B cell (primary cell): ENCODE results near the gene HERC4.

Source experiments
- EZH2 ChIP-seq: IDR thresholded peaks from 2 replicates; pipeline ENCODE4 v1.6.1; 2012; ENCODE audit warnings: borderline replicate concordance, low read depth, mild to moderate bottlenecking, moderate library complexity, low read length; ENCODE audit not compliant: insufficient read depth, poor library complexity, severe bottlenecking
- TF ChIP-seq, protein P1 (sequence below): fragments of 200-600 bp; IDR thresholded peaks from one replicate; pipeline ENCODE4 v1.8.0; 2022; ENCODE audit warnings: antibody characterized with exemption, mild to moderate bottlenecking

DNA sequence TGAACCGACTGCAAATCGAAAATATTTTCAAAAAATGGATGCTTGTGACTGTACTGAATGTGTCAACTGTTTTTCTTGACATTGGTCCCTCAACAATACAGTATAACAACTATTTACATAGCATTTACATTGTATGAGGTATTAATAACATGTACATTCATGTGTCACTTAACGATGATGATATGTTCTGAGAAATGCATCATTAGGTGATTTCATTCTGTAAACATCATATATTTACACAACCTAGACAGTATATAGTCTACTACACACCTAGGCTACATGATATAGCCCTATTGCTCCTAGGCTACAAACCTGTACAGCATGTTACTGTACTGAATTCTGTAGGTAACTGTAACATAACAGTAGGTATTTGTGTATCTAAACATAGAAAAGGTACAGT, 150.9 kb downstream of the HERC4 start:
- TF ChIP-seq, protein P1, sequence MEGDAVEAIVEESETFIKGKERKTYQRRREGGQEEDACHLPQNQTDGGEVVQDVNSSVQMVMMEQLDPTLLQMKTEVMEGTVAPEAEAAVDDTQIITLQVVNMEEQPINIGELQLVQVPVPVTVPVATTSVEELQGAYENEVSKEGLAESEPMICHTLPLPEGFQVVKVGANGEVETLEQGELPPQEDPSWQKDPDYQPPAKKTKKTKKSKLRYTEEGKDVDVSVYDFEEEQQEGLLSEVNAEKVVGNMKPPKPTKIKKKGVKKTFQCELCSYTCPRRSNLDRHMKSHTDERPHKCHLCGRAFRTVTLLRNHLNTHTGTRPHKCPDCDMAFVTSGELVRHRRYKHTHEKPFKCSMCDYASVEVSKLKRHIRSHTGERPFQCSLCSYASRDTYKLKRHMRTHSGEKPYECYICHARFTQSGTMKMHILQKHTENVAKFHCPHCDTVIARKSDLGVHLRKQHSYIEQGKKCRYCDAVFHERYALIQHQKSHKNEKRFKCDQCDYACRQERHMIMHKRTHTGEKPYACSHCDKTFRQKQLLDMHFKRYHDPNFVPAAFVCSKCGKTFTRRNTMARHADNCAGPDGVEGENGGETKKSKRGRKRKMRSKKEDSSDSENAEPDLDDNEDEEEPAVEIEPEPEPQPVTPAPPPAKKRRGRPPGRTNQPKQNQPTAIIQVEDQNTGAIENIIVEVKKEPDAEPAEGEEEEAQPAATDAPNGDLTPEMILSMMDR: no peak
- TF ChIP-seq EZH2: no peak
